Measurements from ENCODE around the gene RHOBTB1.

The RHOBTB1 gene

GRCh38 chr10:60903096-60903495 is 40.9 kb downstream of the RHOBTB1 start:
- DNase-seq: no peak

GRCh38 chr10:60901561-60902235 is 42.3 kb downstream of the RHOBTB1 start:
- peak; percentile 3 for DNase-seq

GRCh38 chr10:60899266-60899665 is 44.7 kb downstream of the RHOBTB1 start:
- DNase-seq: no peak

- no peak for DNase-seq
Observed at GRCh38 chr10:60898321-60898720, 45.7 kb downstream of the RHOBTB1 start.

- no peak for DNase-seq
Observed at GRCh38 chr10:60896810-60897209, 47.2 kb downstream of the RHOBTB1 start.

GRCh38 chr10:60896033-60896432 is 48.0 kb downstream of the RHOBTB1 start:
- DNase-seq: no peak

GRCh38 chr10:60894786-60895185 is 49.2 kb downstream of the RHOBTB1 start:
- DNase-seq: no peak

GRCh38 chr10:60893231-60893630 is 50.8 kb downstream of the RHOBTB1 start:
- DNase-seq: no peak

GRCh38 chr10:60892571-60892970 is 51.4 kb downstream of the RHOBTB1 start:
- DNase-seq: no peak

- no peak for DNase-seq
Observed at GRCh38 chr10:60890811-60891210, 53.2 kb downstream of the RHOBTB1 start.

GRCh38 chr10:60883187-60883586 is 60.8 kb downstream of the RHOBTB1 start:
- no peak for DNase-seq

- no peak for DNase-seq
Observed at GRCh38 chr10:60878224-60878623, 65.8 kb downstream of the RHOBTB1 start.

- DNase-seq: no peak
Observed at GRCh38 chr10:60877777-60878120, 66.2 kb downstream of the RHOBTB1 start.

GRCh38 chr10:60877061-60877776 is 66.8 kb downstream of the RHOBTB1 start:
- no peak for DNase-seq

- DNase-seq: no peak
Observed at GRCh38 chr10:60873758-60874157, 70.2 kb downstream of the RHOBTB1 start.

GRCh38 chr10:60872451-60872850 is 71.5 kb downstream of the RHOBTB1 start:
- DNase-seq: no peak

GRCh38 chr10:60871215-60871614 is 72.8 kb downstream of the RHOBTB1 start:
- no peak for DNase-seq

GRCh38 chr10:60870803-60871202 is 73.2 kb downstream of the RHOBTB1 start:
- no peak for DNase-seq

- no peak for DNase-seq
Observed at GRCh38 chr10:60870416-60870728, 73.6 kb downstream of the RHOBTB1 start.

GRCh38 chr10:60869652-60870415 is 74.2 kb downstream of the RHOBTB1 start:
- DNase-seq: no peak

GRCh38 chr10:60868946-60869345 is 75.0 kb downstream of the RHOBTB1 start:
- DNase-seq: no peak

- DNase-seq: no peak
Observed at GRCh38 chr10:60865198-60865783, 78.7 kb downstream of the RHOBTB1 start.

GRCh38 chr10:60863796-60864195 is 80.2 kb downstream of the RHOBTB1 start:
- DNase-seq: no peak

- no peak for DNase-seq
Observed at GRCh38 chr10:60862517-60862916, 81.5 kb downstream of the RHOBTB1 start.
